ENCODE measurements around the gene MAP2K3. TPM values are rescaled to one million over a fixed set of nuclear protein-coding genes. Genes with fewer than 3 reads are reported as not detected.

The MAP2K3 gene
- total and polyA plus RNA-seq, 2 of the 4 experiments (the other 2 are of a cell fraction) = 23.5 to 82.2 TPM

DNA sequence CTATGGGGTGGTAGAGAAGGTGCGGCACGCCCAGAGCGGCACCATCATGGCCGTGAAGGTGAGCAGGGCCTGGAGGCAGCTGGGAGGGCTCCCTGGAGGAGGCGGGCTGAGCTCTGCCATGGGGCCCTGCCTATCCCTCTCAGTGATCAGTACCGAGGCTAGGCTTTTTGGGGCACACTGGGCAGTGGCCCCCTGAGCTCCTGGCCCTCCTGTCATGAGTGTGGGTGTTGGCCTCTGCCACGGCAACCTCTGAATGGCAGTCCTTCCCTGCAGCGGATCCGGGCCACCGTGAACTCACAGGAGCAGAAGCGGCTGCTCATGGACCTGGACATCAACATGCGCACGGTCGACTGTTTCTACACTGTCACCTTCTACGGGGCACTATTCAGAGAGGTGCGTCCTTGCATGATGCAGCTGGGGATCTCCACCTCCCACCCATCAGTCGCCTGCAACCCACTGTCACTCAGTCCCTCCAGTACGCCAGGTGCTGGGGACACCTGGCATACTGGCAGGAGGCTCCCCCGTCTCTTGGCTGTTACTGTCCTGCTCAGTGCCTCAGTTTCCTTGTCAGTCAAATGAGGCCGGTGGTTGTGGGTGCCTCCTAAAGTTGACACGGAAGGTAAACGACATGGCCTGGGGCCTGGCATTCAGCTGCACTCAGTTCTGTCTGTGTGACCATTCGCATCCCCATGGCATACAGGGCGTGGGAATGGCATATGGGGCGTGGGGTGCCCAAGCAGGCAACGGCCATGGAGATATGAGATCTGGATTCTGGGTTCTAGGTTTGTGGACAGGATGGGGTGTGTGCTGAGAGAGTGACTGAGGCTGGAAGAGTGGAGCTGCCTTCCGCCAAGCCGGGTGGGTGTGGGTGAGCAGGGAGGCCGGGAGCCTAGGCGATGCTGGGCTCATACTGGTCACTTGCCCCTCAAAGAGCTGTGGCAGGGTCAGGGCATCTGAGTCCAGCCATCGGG, 16.4 kb downstream of the MAP2K3 start:
- H3K4me3 ChIP-seq (ENCODE audit: insufficient read depth, low read depth, low read length) = no peak overlapping the region
- ChIA-PET POLR2A (ENCODE audit: unreplicated experiment) (no interaction called here), CTCF (no interaction called here)
- DNase-seq = no peak
- no peak overlapping the region for H3K27ac ChIP-seq (ENCODE audit: insufficient read depth, low read length)
- H4K20me1 ChIP-seq (ENCODE audit: insufficient read depth, low read length) = peaks cover 62% of the 10 kb centered on the region
- dilution Hi-C loops (cut with HindIII; ENCODE audit: low sequenced_read_pairs, unreplicated experiment) (no loop called here), intact Hi-C loops (cut with micrococcal nuclease) (no loop called here), in situ Hi-C loops (cut with MboI; ENCODE audit: low sequenced_read_pairs) (loop anchor here (25.0 kb wide), 1 partner anchor 486 kb away; no protein-coding TSS in a partner anchor)
- peaks cover 58% of the 10 kb centered on the region for H3K36me3 ChIP-seq (ENCODE audit: control insufficient read depth, insufficient read depth, low read length)
- H2BK120ac ChIP-seq (ENCODE audit: low read depth, low read length) = no peak overlapping the region
- no peaks in the 10 kb centered on the region for H3K9me1 ChIP-seq (ENCODE audit: insufficient read depth, low read length)
- H2BK15ac ChIP-seq (ENCODE audit: low read depth, low read length) = no peak overlapping the region
- H4K91ac ChIP-seq (ENCODE audit: insufficient read depth, low read depth, low read length) = no peak overlapping the region
- H3K18ac ChIP-seq (ENCODE audit: low read depth, low read length) = no peak overlapping the region
- no peak for ATAC-seq (ENCODE audit: low read depth)
- 76% methylated on average over 28 of the region's 31 CpGs; no CpG with 5 or more reads in 1 of the 2 experiments for WGBS, 2 experiments (ENCODE audit: extremely low coverage in 2 of 2, insufficient read length in 1 of 2)
- no peak overlapping the region for H3K4me2 ChIP-seq (ENCODE audit: low read depth, low read length)
- peaks cover 22 to 57% of the 10 kb centered on the region in 2 experiments for H3K79me1 ChIP-seq (ENCODE audit: low read depth in 1 of 2, low read length in 2 of 2)
- H2AK5ac ChIP-seq (ENCODE audit: low read depth, low read length) = no peak overlapping the region
- no peak overlapping the region for H3K56ac ChIP-seq (ENCODE audit: extremely low read depth, insufficient read depth, low read length)
- H2AK9ac ChIP-seq (replicated peaks; ENCODE audit: low read depth, low read length, poor library complexity) = peak overlapping the region; percentile 44
- no peak overlapping the region for H3K14ac ChIP-seq (replicated peaks; ENCODE audit: low read depth, low read length)
- no peaks in the 10 kb centered on the region for H3K9me3 ChIP-seq (ENCODE audit: control insufficient read depth, insufficient read depth, low read length)
- no peak overlapping the region for H2BK20ac ChIP-seq (ENCODE audit: low read depth, low read length)
- BruUV-seq (replicated peaks) = no TSS peak
- peak overlapping the region; percentile 15 for H2AFZ ChIP-seq (replicated peaks; ENCODE audit: low read length, poor library complexity)
- no peaks in the 10 kb centered on the region for H3K27me3 ChIP-seq (ENCODE audit: control insufficient read depth, insufficient read depth, low read length)
- no peak overlapping the region for H3K23ac ChIP-seq (ENCODE audit: low read depth, low read length)
- H4K8ac ChIP-seq (ENCODE audit: low read depth in 2 of 2, low read length in 2 of 2) = no peak overlapping the region
- no peak overlapping the region for H3K9ac ChIP-seq (ENCODE audit: low read depth, low read length)
- H2BK5ac ChIP-seq (ENCODE audit: low read depth, low read length, poor library complexity, severe bottlenecking) = no peak overlapping the region
- no peak overlapping the region for H4K5ac ChIP-seq (ENCODE audit: low read depth, low read length)
- H3K4ac ChIP-seq (ENCODE audit: low read depth, low read length) = no peak overlapping the region
- H3K4me1 ChIP-seq (ENCODE audit: control insufficient read depth, insufficient read depth, low read length) = peaks cover 15% of the 10 kb centered on the region
- TF ChIP-seq CEBPB (IDR thresholded peaks at IDR 0.05; ENCODE audit: low read depth, low read length) (no peak), RFX5 (IDR thresholded peaks at IDR 0.05; ENCODE audit: low read depth, low read length) (no peak), NFE2L2 (IDR thresholded peaks at IDR 0.05; ENCODE audit: low read depth, low read length) (no peak), MAFK (IDR thresholded peaks at IDR 0.05; ENCODE audit: low read depth, low read length) (no peak), SMC3 (IDR thresholded peaks at IDR 0.05; ENCODE audit: low read depth, low read length) (no peak), FOS (IDR thresholded peaks at IDR 0.05; ENCODE audit: low read depth, low read length) (no peak), RAD21 (IDR thresholded peaks at IDR 0.05; ENCODE audit: low read length) (no peak), CHD1 (IDR thresholded peaks at IDR 0.05; ENCODE audit: low read depth, low read length) (no peak), MXI1 (IDR thresholded peaks at IDR 0.05; ENCODE audit: borderline replicate concordance, low read depth, low read length) (no peak), POLR2A (IDR thresholded peaks at IDR 0.05; ENCODE audit: low read depth, low read length) (no peak), BHLHE40 (IDR thresholded peaks at IDR 0.05; ENCODE audit: low read depth, low read length) (no peak), RCOR1 (IDR thresholded peaks at IDR 0.05; ENCODE audit: insufficient replicate concordance, low read length) (no peak)
- TF ChIP-seq, protein P1, sequence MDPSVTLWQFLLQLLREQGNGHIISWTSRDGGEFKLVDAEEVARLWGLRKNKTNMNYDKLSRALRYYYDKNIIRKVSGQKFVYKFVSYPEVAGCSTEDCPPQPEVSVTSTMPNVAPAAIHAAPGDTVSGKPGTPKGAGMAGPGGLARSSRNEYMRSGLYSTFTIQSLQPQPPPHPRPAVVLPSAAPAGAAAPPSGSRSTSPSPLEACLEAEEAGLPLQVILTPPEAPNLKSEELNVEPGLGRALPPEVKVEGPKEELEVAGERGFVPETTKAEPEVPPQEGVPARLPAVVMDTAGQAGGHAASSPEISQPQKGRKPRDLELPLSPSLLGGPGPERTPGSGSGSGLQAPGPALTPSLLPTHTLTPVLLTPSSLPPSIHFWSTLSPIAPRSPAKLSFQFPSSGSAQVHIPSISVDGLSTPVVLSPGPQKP (IDR thresholded peaks at IDR 0.05; ENCODE audit: borderline replicate concordance, low read depth, low read length) = no peak
- TF ChIP-seq, protein P2, sequence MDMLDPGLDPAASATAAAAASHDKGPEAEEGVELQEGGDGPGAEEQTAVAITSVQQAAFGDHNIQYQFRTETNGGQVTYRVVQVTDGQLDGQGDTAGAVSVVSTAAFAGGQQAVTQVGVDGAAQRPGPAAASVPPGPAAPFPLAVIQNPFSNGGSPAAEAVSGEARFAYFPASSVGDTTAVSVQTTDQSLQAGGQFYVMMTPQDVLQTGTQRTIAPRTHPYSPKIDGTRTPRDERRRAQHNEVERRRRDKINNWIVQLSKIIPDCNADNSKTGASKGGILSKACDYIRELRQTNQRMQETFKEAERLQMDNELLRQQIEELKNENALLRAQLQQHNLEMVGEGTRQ (IDR thresholded peaks at IDR 0.05; ENCODE audit: low read depth, low read length) = no peak
- TF ChIP-seq, protein P3, sequence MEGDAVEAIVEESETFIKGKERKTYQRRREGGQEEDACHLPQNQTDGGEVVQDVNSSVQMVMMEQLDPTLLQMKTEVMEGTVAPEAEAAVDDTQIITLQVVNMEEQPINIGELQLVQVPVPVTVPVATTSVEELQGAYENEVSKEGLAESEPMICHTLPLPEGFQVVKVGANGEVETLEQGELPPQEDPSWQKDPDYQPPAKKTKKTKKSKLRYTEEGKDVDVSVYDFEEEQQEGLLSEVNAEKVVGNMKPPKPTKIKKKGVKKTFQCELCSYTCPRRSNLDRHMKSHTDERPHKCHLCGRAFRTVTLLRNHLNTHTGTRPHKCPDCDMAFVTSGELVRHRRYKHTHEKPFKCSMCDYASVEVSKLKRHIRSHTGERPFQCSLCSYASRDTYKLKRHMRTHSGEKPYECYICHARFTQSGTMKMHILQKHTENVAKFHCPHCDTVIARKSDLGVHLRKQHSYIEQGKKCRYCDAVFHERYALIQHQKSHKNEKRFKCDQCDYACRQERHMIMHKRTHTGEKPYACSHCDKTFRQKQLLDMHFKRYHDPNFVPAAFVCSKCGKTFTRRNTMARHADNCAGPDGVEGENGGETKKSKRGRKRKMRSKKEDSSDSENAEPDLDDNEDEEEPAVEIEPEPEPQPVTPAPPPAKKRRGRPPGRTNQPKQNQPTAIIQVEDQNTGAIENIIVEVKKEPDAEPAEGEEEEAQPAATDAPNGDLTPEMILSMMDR (conservative IDR thresholded peaks at IDR 0.05; ENCODE audit: low read depth, low read length) = no peak
